ENCODE results near the gene NAA10. TPM values are rescaled to one million over a fixed set of nuclear protein-coding genes. Genes with fewer than 3 reads are reported as not detected.
"Not testable (repeated sequence)": the region's sequence is repeated elsewhere in the genome, so short reads cannot be mapped to it uniquely, and the experiment has no call there.

Gene NAA10
- total RNA-seq = 10 to 100 TPM; 30.3 to 74.7 TPM

GRCh38 chrX:153934762-153935325 lies at the start of gene NAA10:
Gene NAA10, minus strand, starts transcription at chrX:153935037. Its CDS starts 133 bp downstream, at chrX:153934904.
- WGBS, 2 donors = 0% methylated on average over 42 of the region's 87 CpGs; no CpG with 5 or more reads in 1 of the 2 donors
- Histone ChIP-seq H3K27ac (peak within 1 kb of the TSS in 2 of 4 donors; percentile 55 to 64), H3K4me1 (peaks cover 7% of the 10 kb centered on the region), H3K36me3 (replicated peaks in 1 of 2; ENCODE audit: insufficient read depth in 1 of 2, low read depth in 2 of 2) (no peaks in the 10 kb centered on the region), H3K4me3 (peak within 1 kb of the TSS; percentile 14 to 43), H3K9me3 (no peaks in the 10 kb centered on the region), H3K27me3 (no peaks in the 10 kb centered on the region)
- TF ChIP-seq, protein P1, sequence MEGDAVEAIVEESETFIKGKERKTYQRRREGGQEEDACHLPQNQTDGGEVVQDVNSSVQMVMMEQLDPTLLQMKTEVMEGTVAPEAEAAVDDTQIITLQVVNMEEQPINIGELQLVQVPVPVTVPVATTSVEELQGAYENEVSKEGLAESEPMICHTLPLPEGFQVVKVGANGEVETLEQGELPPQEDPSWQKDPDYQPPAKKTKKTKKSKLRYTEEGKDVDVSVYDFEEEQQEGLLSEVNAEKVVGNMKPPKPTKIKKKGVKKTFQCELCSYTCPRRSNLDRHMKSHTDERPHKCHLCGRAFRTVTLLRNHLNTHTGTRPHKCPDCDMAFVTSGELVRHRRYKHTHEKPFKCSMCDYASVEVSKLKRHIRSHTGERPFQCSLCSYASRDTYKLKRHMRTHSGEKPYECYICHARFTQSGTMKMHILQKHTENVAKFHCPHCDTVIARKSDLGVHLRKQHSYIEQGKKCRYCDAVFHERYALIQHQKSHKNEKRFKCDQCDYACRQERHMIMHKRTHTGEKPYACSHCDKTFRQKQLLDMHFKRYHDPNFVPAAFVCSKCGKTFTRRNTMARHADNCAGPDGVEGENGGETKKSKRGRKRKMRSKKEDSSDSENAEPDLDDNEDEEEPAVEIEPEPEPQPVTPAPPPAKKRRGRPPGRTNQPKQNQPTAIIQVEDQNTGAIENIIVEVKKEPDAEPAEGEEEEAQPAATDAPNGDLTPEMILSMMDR (IDR thresholded peaks at IDR 0.05) = no peak
- no peak for TF ChIP-seq POLR2A (IDR thresholded peaks at IDR 0.05)
- intact Hi-C loops (cut with DNase I) = no loop called here
- ATAC-seq (peak; percentile 98), DNase-seq (peak; percentile 74 to 84 (median 78))

DNA sequence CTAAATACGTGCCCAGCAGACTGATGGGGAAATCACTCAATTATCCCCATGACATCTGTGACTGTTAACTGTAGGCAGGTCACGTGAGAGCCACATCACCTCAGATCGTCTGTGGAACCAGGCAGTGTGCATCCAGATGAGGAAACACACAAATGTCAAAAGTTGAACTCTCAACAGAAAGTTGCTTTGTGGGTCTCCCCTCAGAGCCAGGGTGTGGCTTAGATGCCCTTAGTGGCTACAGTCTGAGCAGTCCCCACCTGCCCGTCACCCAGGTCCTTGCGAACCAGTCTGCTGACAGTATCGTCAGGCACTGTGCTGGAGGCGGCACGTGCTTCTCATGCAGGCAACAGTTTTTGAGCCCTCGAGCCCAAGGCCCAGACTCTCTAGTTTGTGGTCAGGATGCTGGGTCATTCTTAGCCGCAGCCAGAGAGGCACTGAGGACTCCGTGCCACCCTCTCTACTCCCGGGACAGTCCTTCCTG lies 48.5 kb upstream of the NAA10 start:
- peaks cover 35% of the 10 kb centered on the region for H3K4me1 ChIP-seq
- intact Hi-C loops (cut with DNase I) = no loop called here
- TF ChIP-seq POLR2A (IDR thresholded peaks at IDR 0.05) = no peak
- TF ChIP-seq, protein P1 (IDR thresholded peaks at IDR 0.05) = no peak
- no peaks in the 10 kb centered on the region for H3K9me3 ChIP-seq
- 76% methylated on average over 8 of the region's 12 CpGs; no CpG with 5 or more reads in 1 of the 2 donors for WGBS, 2 donors
- H3K36me3 ChIP-seq (replicated peaks in 1 of 2; ENCODE audit: insufficient read depth in 1 of 2, low read depth in 2 of 2) = no peaks in the 10 kb centered on the region
- ATAC-seq (no peak), DNase-seq (no peak)
- no peak overlapping the region for H3K4me3 ChIP-seq
- H3K27ac ChIP-seq = no peak overlapping the region
- no peaks in the 10 kb centered on the region for H3K27me3 ChIP-seq

- DNase-seq (peak in 2 of 4 donors; percentile 34 to 61), ATAC-seq (no peak)
- no peak for TF ChIP-seq POLR2A (IDR thresholded peaks at IDR 0.05)
- TF ChIP-seq, protein P1 (IDR thresholded peaks at IDR 0.05) = no peak
- Histone ChIP-seq H3K4me3 (no peak overlapping the region), H3K9me3 (no peaks in the 10 kb centered on the region), H3K27me3 (no peaks in the 10 kb centered on the region), H3K36me3 (replicated peaks in 1 of 2; ENCODE audit: insufficient read depth in 1 of 2, low read depth in 2 of 2) (no peaks in the 10 kb centered on the region), H3K27ac (peak overlapping the region in 2 of 4 donors; percentile 1 to 66), H3K4me1 (peaks cover 35% of the 10 kb centered on the region)
- intact Hi-C loops (cut with DNase I) = no loop called here
- WGBS, 2 donors = 54% methylated on average over 22 of the region's 52 CpGs; no CpG with 5 or more reads in 1 of the 2 donors
These were observed 47.1 kb upstream of the NAA10 start for GRCh38 chrX:153981771-153982533.

DNA sequence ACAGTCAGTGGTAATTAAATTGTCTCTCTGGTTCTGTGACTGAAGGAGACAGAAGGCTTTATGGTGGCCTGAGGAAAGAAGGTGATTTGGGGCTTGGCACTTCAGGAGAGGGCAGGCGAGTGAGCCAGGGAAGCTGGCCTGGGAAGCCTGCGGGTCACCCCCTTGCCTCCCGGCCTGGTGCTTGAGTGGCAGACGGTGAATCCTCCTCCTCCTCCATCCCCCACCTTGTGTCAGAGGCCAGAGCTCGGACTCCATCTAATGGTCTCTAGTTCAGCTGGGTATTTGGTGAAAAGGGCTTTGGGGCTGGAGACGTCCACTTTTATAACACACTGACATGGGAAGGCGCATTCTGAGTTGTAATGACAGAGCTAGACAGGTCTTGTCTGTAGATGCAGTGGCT lies 46.4 kb upstream of the NAA10 start:
- Histone ChIP-seq H3K4me3 (no peak overlapping the region), H3K27ac (peak overlapping the region in 2 of 4 donors; percentile 36 to 66), H3K9me3 (no peaks in the 10 kb centered on the region), H3K4me1 (peaks cover 30% of the 10 kb centered on the region), H3K27me3 (no peaks in the 10 kb centered on the region), H3K36me3 (replicated peaks in 1 of 2; ENCODE audit: insufficient read depth in 1 of 2, low read depth in 2 of 2) (no peaks in the 10 kb centered on the region)
- 72 to 100% methylated on average over 1 to 4 of the region's 7 CpGs for WGBS, 2 donors
- intact Hi-C loops (cut with DNase I) = no loop called here
- TF ChIP-seq POLR2A (IDR thresholded peaks at IDR 0.05) = no peak
- TF ChIP-seq, protein P1 (IDR thresholded peaks at IDR 0.05) = no peak
- DNase-seq = no peak
- ATAC-seq = no peak

DNA sequence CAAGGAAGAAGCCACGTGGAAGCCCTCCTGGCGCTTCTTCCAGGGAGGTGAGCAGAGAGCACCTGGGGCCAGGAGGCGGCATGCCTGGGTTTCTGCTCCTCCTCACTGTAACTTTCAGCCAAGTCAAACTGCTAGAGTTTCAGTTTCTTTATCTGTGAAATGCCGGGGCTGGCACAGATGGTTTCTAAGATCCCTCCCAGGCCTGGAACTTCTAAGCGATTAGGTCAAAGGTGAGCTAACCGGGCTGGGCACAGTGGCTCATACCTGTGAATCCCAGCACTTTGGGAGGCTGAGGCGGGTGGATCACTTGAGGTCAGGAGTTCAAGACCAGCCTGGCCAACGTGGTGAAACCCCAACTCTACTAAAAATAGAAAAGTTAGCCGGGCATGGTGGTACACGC lies 45.6 kb upstream of the NAA10 start:
- Histone ChIP-seq H3K4me1 (peaks cover 24% of the 10 kb centered on the region), H3K27ac (peak overlapping the region in 3 of 4 donors; percentile 54 to 68 (median 66))
- H3K36me3 ChIP-seq (replicated peaks in 1 of 2; ENCODE audit: insufficient read depth in 1 of 2, low read depth in 2 of 2); H3K4me3 ChIP-seq; H3K9me3 ChIP-seq; H3K27me3 ChIP-seq; intact Hi-C loops (cut with DNase I): not testable (repeated sequence)
- DNase-seq (peak in 3 of 4 donors; percentile 43 to 59 (median 44)), ATAC-seq (peak; percentile 85)
- 24 to 30% methylated on average over 4 to 7 of the region's 10 CpGs for WGBS, 2 donors

All from body of pancreas (tissue), 4 donors.